Stimulated activated CD4-positive, alpha-beta T cell treated with anti-CD3 and anti-CD28 coated beads, TNF-alpha, amount 100 ng/mL, for 24 hours (primary cell): ENCODE measurements around the gene TPMT.
"Not testable (repeated sequence)": the region's sequence is repeated elsewhere in the genome, so short reads cannot be mapped to it uniquely, and the experiment has no call there.

Experiments
- DNase-seq, 3 experiments: peaks; one replicate each; pipeline ENCODE4 v3.0.0-alpha.2; 2020; ENCODE audit warnings: low read depth in 3 of 3

Gene TPMT

GRCh38 chr6:18154507-18155149 is at the start of gene TPMT:
TPMT (minus strand) TSS chr6:18155077; CDS start chr6:18149127, 5,950 bp downstream.
- DNase-seq: no peak

GRCh38 chr6:18203786-18204185 is 48.9 kb upstream of the TPMT start:
- no peak for DNase-seq

- DNase-seq: no peak
These were observed 37.1 kb upstream of the TPMT start for GRCh38 chr6:18192026-18192425.

- no peak for DNase-seq
These were observed 34.3 kb upstream of the TPMT start for GRCh38 chr6:18189196-18189595.

- DNase-seq: no peak
These were observed 32.8 kb upstream of the TPMT start for GRCh38 chr6:18187701-18188100.

- no peak for DNase-seq
These were observed 31.8 kb upstream of the TPMT start for GRCh38 chr6:18186540-18187250.

- no peak for DNase-seq
These were observed 31.2 kb upstream of the TPMT start for GRCh38 chr6:18186033-18186432.

GRCh38 chr6:18185624-18186023 is 30.7 kb upstream of the TPMT start:
- DNase-seq: no peak

- no peak for DNase-seq
These were observed 28.9 kb upstream of the TPMT start for GRCh38 chr6:18183766-18184165.

GRCh38 chr6:18182568-18182967 is 27.7 kb upstream of the TPMT start:
- no peak for DNase-seq

- DNase-seq: no peak
These were observed 25.0 kb upstream of the TPMT start for GRCh38 chr6:18179770-18180356.

- DNase-seq: no peak
These were observed 24.2 kb upstream of the TPMT start for GRCh38 chr6:18178960-18179615.

- DNase-seq: no peak
These were observed 22.5 kb upstream of the TPMT start for GRCh38 chr6:18177286-18177965.

- not testable (repeated sequence) for DNase-seq
These were observed 21.3 kb upstream of the TPMT start for GRCh38 chr6:18176198-18176597.

- DNase-seq: no peak
These were observed 17.0 kb upstream of the TPMT start for GRCh38 chr6:18171871-18172270.

- no peak for DNase-seq
These were observed 13.4 kb upstream of the TPMT start for GRCh38 chr6:18168264-18168663.

- no peak for DNase-seq
These were observed 11.6 kb upstream of the TPMT start for GRCh38 chr6:18166312-18167036.

- no peak for DNase-seq
These were observed 10.9 kb upstream of the TPMT start for GRCh38 chr6:18165751-18166150.

GRCh38 chr6:18162401-18162800 is 7.5 kb upstream of the TPMT start:
- no peak for DNase-seq

GRCh38 chr6:18161431-18161830 is 6.6 kb upstream of the TPMT start:
- DNase-seq: no peak

- no peak for DNase-seq
These were observed 6.0 kb upstream of the TPMT start for GRCh38 chr6:18160911-18161310.
